ENCODE measurements around the gene STRIP1.

The STRIP1 gene

GRCh38 chr1:110043016-110043415 lies 8.6 kb downstream of the STRIP1 start:
- TF ChIP-seq TOX (CRISPR knock-in tag; IDR thresholded peaks at IDR 0.05; ENCODE audit: borderline replicate concordance): no peak
- TF ChIP-seq ZNF70 (CRISPR knock-in tag; IDR thresholded peaks at IDR 0.05): no peak
- no peak for TF ChIP-seq RARB (CRISPR knock-in tag; IDR thresholded peaks at IDR 0.05)
- no peak for TF ChIP-seq GLIS3 (CRISPR knock-in tag; IDR thresholded peaks at IDR 0.05)
- TF ChIP-seq ZFP30 (CRISPR knock-in tag; IDR thresholded peaks at IDR 0.05): no peak
- TF ChIP-seq, protein P1, sequence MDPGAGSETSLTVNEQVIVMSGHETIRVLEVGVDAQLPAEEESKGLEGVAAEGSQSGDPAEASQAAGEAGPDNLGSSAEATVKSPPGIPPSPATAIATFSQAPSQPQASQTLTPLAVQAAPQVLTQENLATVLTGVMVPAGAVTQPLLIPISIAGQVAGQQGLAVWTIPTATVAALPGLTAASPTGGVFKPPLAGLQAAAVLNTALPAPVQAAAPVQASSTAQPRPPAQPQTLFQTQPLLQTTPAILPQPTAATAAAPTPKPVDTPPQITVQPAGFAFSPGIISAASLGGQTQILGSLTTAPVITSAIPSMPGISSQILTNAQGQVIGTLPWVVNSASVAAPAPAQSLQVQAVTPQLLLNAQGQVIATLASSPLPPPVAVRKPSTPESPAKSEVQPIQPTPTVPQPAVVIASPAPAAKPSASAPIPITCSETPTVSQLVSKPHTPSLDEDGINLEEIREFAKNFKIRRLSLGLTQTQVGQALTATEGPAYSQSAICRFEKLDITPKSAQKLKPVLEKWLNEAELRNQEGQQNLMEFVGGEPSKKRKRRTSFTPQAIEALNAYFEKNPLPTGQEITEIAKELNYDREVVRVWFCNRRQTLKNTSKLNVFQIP (CRISPR knock-in tag; IDR thresholded peaks at IDR 0.05; ENCODE audit: borderline replicate concordance, low read depth): no peak
- TF ChIP-seq ESRRG (CRISPR knock-in tag; IDR thresholded peaks at IDR 0.05): no peak
- TF ChIP-seq ZFP3 (CRISPR knock-in tag; IDR thresholded peaks at IDR 0.05): no peak
- TF ChIP-seq BACH2 (CRISPR knock-in tag; IDR thresholded peaks at IDR 0.05; ENCODE audit: borderline replicate concordance): no peak
- no peak for TF ChIP-seq PATZ1 (CRISPR knock-in tag; IDR thresholded peaks at IDR 0.05; ENCODE audit: borderline replicate concordance)
- no peak for TF ChIP-seq ZNF565 (CRISPR knock-in tag; conservative IDR thresholded peaks at IDR 0.05; ENCODE audit: low read depth)
- TF ChIP-seq ARNTL (CRISPR knock-in tag; IDR thresholded peaks at IDR 0.05; ENCODE audit: borderline replicate concordance, low read depth): no peak
- TF ChIP-seq, protein P2, sequence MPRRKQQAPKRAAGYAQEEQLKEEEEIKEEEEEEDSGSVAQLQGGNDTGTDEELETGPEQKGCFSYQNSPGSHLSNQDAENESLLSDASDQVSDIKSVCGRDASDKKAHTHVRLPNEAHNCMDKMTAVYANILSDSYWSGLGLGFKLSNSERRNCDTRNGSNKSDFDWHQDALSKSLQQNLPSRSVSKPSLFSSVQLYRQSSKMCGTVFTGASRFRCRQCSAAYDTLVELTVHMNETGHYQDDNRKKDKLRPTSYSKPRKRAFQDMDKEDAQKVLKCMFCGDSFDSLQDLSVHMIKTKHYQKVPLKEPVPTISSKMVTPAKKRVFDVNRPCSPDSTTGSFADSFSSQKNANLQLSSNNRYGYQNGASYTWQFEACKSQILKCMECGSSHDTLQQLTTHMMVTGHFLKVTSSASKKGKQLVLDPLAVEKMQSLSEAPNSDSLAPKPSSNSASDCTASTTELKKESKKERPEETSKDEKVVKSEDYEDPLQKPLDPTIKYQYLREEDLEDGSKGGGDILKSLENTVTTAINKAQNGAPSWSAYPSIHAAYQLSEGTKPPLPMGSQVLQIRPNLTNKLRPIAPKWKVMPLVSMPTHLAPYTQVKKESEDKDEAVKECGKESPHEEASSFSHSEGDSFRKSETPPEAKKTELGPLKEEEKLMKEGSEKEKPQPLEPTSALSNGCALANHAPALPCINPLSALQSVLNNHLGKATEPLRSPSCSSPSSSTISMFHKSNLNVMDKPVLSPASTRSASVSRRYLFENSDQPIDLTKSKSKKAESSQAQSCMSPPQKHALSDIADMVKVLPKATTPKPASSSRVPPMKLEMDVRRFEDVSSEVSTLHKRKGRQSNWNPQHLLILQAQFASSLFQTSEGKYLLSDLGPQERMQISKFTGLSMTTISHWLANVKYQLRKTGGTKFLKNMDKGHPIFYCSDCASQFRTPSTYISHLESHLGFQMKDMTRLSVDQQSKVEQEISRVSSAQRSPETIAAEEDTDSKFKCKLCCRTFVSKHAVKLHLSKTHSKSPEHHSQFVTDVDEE (CRISPR knock-in tag; IDR thresholded peaks at IDR 0.05): no peak
- TF ChIP-seq ISL1 (CRISPR knock-in tag; IDR thresholded peaks at IDR 0.05): no peak
- TF ChIP-seq ZNF8 (CRISPR knock-in tag; IDR thresholded peaks at IDR 0.05): no peak
- no peak for TF ChIP-seq PPARA (CRISPR knock-in tag; IDR thresholded peaks at IDR 0.05; ENCODE audit: borderline replicate concordance)
- no peak for TF ChIP-seq ZC3H10 (CRISPR knock-in tag; IDR thresholded peaks at IDR 0.05)
- TF ChIP-seq SNAI2 (CRISPR knock-in tag; IDR thresholded peaks at IDR 0.05): no peak
- no peak for ATAC-seq

DNA sequence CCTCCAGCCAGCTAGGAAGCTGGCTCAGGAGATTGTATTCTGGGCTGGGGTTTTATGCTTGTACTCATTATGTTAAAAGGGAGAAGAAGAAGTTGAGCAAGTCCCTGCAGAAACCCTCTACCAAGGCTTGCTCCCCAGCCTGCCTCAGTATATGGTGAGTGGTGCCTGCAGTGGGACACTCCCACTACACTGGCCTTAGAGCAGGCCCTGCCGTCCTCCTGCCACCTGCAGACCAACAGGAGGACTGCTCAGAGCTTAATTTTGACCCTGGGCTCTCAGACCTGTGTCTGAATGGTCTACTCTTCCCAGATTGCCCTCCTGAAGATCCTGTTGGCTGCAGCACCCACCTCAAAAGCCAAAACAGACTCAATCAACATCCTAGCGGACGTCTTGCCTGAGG lies 13.0 kb downstream of the STRIP1 start:
- ATAC-seq: peak; percentile 31; the same call in 1 of the 3 replicates
- TF ChIP-seq, protein P1 (CRISPR knock-in tag; IDR thresholded peaks at IDR 0.05; ENCODE audit: borderline replicate concordance, low read depth): no peak
- no peak for TF ChIP-seq ZNF8 (CRISPR knock-in tag; IDR thresholded peaks at IDR 0.05)
- no peak for TF ChIP-seq ZFP30 (CRISPR knock-in tag; IDR thresholded peaks at IDR 0.05)
- no peak for TF ChIP-seq TCF4 (CRISPR knock-in tag; IDR thresholded peaks at IDR 0.05; ENCODE audit: borderline replicate concordance)
- no peak for TF ChIP-seq BACH2 (CRISPR knock-in tag; IDR thresholded peaks at IDR 0.05; ENCODE audit: borderline replicate concordance)
- no peak for TF ChIP-seq ESRRG (CRISPR knock-in tag; IDR thresholded peaks at IDR 0.05)
- no peak for TF ChIP-seq ZFP3 (CRISPR knock-in tag; IDR thresholded peaks at IDR 0.05)
- TF ChIP-seq SNAI2 (CRISPR knock-in tag; IDR thresholded peaks at IDR 0.05): no peak
- TF ChIP-seq PPARA (CRISPR knock-in tag; IDR thresholded peaks at IDR 0.05; ENCODE audit: borderline replicate concordance): no peak
- no peak for TF ChIP-seq ZC3H10 (CRISPR knock-in tag; IDR thresholded peaks at IDR 0.05)
- no peak for TF ChIP-seq PATZ1 (CRISPR knock-in tag; IDR thresholded peaks at IDR 0.05; ENCODE audit: borderline replicate concordance)
- TF ChIP-seq TOX (CRISPR knock-in tag; IDR thresholded peaks at IDR 0.05; ENCODE audit: borderline replicate concordance): no peak
- TF ChIP-seq CREB5 (CRISPR knock-in tag; IDR thresholded peaks at IDR 0.05; ENCODE audit: low read depth): no peak
- TF ChIP-seq ZNF70 (CRISPR knock-in tag; IDR thresholded peaks at IDR 0.05): no peak
